Stimulated activated naive CD4-positive, alpha-beta T cell treated with Interleukin-2 at 50 U/mL for 16 hours (primary cell): ENCODE results near the gene FGFRL1.

Source experiments
- DNase-seq: peaks from one replicate; lab custom pipeline; 2025; lab: John Stamatoyannopoulos, UW

Gene FGFRL1

GRCh38 chr4:1075809-1076699, 64.6 kb downstream of the FGFRL1 start:
- no peak for DNase-seq
